Vagina (tissue), 2 donors: Measurements from ENCODE around the gene FAM53B. TPM values are rescaled to one million over a fixed set of nuclear protein-coding genes. Genes with fewer than 3 reads are reported as not detected.

ENCODE experiments used
- DNase-seq, 2 donors: peaks; one replicate each; pipeline ENCODE4 v3.0.0-alpha.2; 2017; ENCODE audit errors: extremely low spot score in 2 of 2
- H3K27ac ChIP-seq: fragments of 200-600 bp; sonication (generic); one replicate; pipeline ENCODE4 v1.5.1; 2019
- H3K27me3 ChIP-seq: fragments of 200-600 bp; sonication (generic); one replicate; pipeline ENCODE4 v1.5.1; 2019
- H3K36me3 ChIP-seq, 2 donors: fragments of 200-600 bp; sonication (generic); one replicate each; pipeline ENCODE4 v1.5.1; 2017 to 2019
- H3K4me1 ChIP-seq: fragments of 200-600 bp; sonication (generic); one replicate; pipeline ENCODE4 v1.5.1; 2019
- H3K4me3 ChIP-seq, 2 donors: fragments of 200-600 bp; sonication (generic); 1 replicate in 1 of 2; 2 replicates in 1 of 2; pipeline ENCODE4 v1.5.1; 2016 to 2019
- H3K9me3 ChIP-seq: fragments of 200-600 bp; sonication (generic); one replicate; pipeline ENCODE4 v1.5.1; 2019
- POLR2A ChIP-seq, 2 donors: fragments of 450-650 bp; IDR thresholded peaks; one replicate each; pipeline ENCODE4 v1.6.1; 2017; ENCODE audit warnings: antibody characterized with exemption in 2 of 2, mild to moderate bottlenecking in 2 of 2, moderate library complexity in 2 of 2
- POLR2AphosphoS5 ChIP-seq, 2 donors: sonication (generic); formaldehyde crosslinking; IDR thresholded peaks; one replicate each; pipeline ENCODE4 v1.9.0; 2017; ENCODE audit warnings: antibody characterized with exemption in 2 of 2, mild to moderate bottlenecking in 2 of 2, low read depth in 1 of 2; ENCODE audit not compliant: insufficient read depth in 1 of 2
- intact Hi-C: fragments of 100-400 bp; cut with DNase I; formaldehyde crosslinking; loops from one replicate; pipeline ENCODE4 v1.15.1; 2023
- total RNA-seq: library from RNA; depleted of rRNA; stranded (reverse); fragments of >200 nt; gene quantifications from one replicate; pipeline ENCODE4 v1.2.3, GENCODE V29; 2016
- TF ChIP-seq, protein P1 (sequence below), 3 experiments: fragments of 450-650 bp in 2 of 3; fragments of 200-600 bp in 1 of 3; sonication (generic) in 1 of 3; IDR thresholded peaks; one replicate each; pipeline ENCODE4 v1.5.1; 2017 to 2019; ENCODE audit warnings: antibody characterized with exemption in 3 of 3, mild to moderate bottlenecking in 2 of 3, moderate library complexity in 2 of 3

Gene FAM53B
- total RNA-seq, 1 donor from 2014 or later: 35.1 TPM

GRCh38 chr10:124667425-124668345 lies 76.5 kb downstream of the FAM53B start:
- H3K36me3 ChIP-seq: no peaks in the 10 kb centered on the region
- H3K4me3 ChIP-seq: no peak overlapping the region
- H3K27me3 ChIP-seq: no peaks in the 10 kb centered on the region
- intact Hi-C loops: no loop called here
- peaks cover 72% of the 10 kb centered on the region for H3K4me1 ChIP-seq
- H3K9me3 ChIP-seq: no peaks in the 10 kb centered on the region
- DNase-seq: no peak
- no peak overlapping the region for H3K27ac ChIP-seq
- TF ChIP-seq POLR2AphosphoS5 (IDR thresholded peaks at IDR 0.05; ENCODE audit: insufficient read depth in 1 of 2, low read depth in 1 of 2) (no peak), POLR2A (IDR thresholded peaks at IDR 0.05) (no peak)
- TF ChIP-seq, protein P1, sequence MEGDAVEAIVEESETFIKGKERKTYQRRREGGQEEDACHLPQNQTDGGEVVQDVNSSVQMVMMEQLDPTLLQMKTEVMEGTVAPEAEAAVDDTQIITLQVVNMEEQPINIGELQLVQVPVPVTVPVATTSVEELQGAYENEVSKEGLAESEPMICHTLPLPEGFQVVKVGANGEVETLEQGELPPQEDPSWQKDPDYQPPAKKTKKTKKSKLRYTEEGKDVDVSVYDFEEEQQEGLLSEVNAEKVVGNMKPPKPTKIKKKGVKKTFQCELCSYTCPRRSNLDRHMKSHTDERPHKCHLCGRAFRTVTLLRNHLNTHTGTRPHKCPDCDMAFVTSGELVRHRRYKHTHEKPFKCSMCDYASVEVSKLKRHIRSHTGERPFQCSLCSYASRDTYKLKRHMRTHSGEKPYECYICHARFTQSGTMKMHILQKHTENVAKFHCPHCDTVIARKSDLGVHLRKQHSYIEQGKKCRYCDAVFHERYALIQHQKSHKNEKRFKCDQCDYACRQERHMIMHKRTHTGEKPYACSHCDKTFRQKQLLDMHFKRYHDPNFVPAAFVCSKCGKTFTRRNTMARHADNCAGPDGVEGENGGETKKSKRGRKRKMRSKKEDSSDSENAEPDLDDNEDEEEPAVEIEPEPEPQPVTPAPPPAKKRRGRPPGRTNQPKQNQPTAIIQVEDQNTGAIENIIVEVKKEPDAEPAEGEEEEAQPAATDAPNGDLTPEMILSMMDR (IDR thresholded peaks at IDR 0.05): no peak

DNA sequence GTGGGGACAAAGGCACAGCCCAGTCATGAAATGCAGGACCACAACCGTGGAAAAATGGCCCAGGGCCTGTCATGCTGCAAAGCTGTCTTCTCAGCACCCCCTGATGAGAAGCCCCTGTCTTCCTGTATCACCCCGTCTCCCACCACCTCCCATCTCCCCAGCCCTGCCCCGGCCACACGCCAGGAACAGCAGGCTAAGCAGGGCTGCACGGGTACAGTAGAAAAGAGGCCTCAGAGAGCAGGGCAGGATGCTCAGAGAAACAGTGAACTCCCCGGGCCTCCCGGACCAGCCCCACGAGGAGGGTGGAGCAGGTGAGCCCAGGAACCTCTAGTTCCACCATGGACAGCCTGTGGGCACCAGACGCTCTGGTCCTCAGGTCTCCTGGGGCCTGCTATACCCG lies 77.7 kb downstream of the FAM53B start:
- Histone ChIP-seq H3K4me3 (no peak overlapping the region), H3K36me3 (no peaks in the 10 kb centered on the region), H3K4me1 (peaks cover 60% of the 10 kb centered on the region), H3K27me3 (no peaks in the 10 kb centered on the region), H3K27ac (no peak overlapping the region), H3K9me3 (no peaks in the 10 kb centered on the region)
- TF ChIP-seq POLR2A (IDR thresholded peaks at IDR 0.05): no peak
- TF ChIP-seq POLR2AphosphoS5 (IDR thresholded peaks at IDR 0.05; ENCODE audit: insufficient read depth in 1 of 2, low read depth in 1 of 2): no peak
- TF ChIP-seq, protein P1 (IDR thresholded peaks at IDR 0.05): no peak
- intact Hi-C loops: no loop called here
- no peak for DNase-seq

DNA sequence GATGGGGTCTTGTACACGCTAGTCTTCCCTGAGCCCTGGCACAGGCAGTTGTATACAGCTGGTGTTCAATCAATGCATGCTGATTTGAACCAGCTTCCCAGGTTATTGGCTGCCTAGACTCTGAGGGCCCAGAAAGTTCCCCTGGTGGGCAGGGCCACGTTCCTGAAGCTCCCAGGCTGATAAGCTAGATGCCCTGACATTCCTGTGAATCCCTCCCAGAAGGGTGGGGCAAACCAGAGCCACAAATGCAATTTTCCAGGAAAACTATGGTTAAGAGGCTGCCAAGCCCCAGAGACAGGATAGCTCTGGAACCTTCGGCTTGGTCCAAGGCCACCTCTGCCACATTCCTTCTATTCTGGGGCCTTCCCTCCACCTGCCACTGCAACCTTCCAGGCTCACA lies 78.2 kb downstream of the FAM53B start:
- Histone ChIP-seq H3K27ac (no peak overlapping the region), H3K27me3 (no peaks in the 10 kb centered on the region), H3K4me1 (peaks cover 55% of the 10 kb centered on the region), H3K36me3 (no peaks in the 10 kb centered on the region), H3K9me3 (no peaks in the 10 kb centered on the region), H3K4me3 (no peak overlapping the region)
- TF ChIP-seq, protein P1 (IDR thresholded peaks at IDR 0.05): no peak
- TF ChIP-seq POLR2AphosphoS5 (IDR thresholded peaks at IDR 0.05; ENCODE audit: insufficient read depth in 1 of 2, low read depth in 1 of 2): no peak
- TF ChIP-seq POLR2A (IDR thresholded peaks at IDR 0.05): no peak
- DNase-seq: no peak
- intact Hi-C loops: no loop called here

- Histone ChIP-seq H3K4me3 (no peak overlapping the region), H3K4me1 (peaks cover 51% of the 10 kb centered on the region), H3K36me3 (no peaks in the 10 kb centered on the region), H3K27me3 (no peaks in the 10 kb centered on the region), H3K9me3 (no peaks in the 10 kb centered on the region), H3K27ac (no peak overlapping the region)
- TF ChIP-seq POLR2AphosphoS5 (IDR thresholded peaks at IDR 0.05; ENCODE audit: insufficient read depth in 1 of 2, low read depth in 1 of 2): no peak
- TF ChIP-seq POLR2A (IDR thresholded peaks at IDR 0.05): no peak
- TF ChIP-seq, protein P1 (IDR thresholded peaks at IDR 0.05): no peak
- intact Hi-C loops: no loop called here
- DNase-seq: no peak
Measured at GRCh38 chr10:124665558-124665957, 78.6 kb downstream of the FAM53B start.

DNA sequence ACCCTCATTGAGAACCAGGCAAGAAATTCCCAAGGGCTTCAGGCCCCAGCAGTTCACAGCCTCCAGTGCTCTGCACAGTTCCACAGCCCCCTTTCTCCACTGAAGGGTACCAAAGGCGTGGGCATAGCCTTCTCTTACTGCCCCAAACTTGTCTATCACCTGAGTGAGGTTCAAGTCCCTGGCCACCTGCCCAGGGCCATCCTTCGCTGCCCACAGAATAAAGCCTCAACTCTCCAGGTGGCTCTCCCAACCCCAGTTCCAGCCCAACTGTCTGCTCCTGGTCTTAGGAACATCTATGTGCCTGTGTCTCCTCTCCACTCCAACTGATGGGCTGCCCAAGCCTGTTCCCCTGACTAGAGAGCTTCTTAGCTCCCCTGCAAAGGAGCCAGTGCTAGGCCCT lies 79.1 kb downstream of the FAM53B start:
- Histone ChIP-seq H3K9me3 (no peaks in the 10 kb centered on the region), H3K4me3 (no peak overlapping the region), H3K36me3 (no peaks in the 10 kb centered on the region), H3K4me1 (peaks cover 50% of the 10 kb centered on the region), H3K27me3 (no peaks in the 10 kb centered on the region), H3K27ac (no peak overlapping the region)
- intact Hi-C loops: no loop called here
- TF ChIP-seq, protein P1 (IDR thresholded peaks at IDR 0.05): no peak
- no peak for TF ChIP-seq POLR2AphosphoS5 (IDR thresholded peaks at IDR 0.05; ENCODE audit: insufficient read depth in 1 of 2, low read depth in 1 of 2)
- TF ChIP-seq POLR2A (IDR thresholded peaks at IDR 0.05): no peak
- no peak for DNase-seq
